H1 (cell line): ENCODE measurements around the gene DYNC1LI1. TPM values are rescaled to one million over a fixed set of nuclear protein-coding genes. Genes with fewer than 3 reads are reported as not detected.
"Not testable (repeated sequence)": the region's sequence is repeated elsewhere in the genome, so short reads cannot be mapped to it uniquely, and the experiment has no call there.

Experiments used
- CTCF ChIA-PET: fragments of 300-600 bp; sonication (Branson Sonifier 250); formaldehyde crosslinking; loops from one replicate; lab custom pipeline; 2021; ENCODE audit not compliant: partially characterized antibody; lab: Charles Lee
- POLR2A ChIA-PET: fragments of 300-600 bp; sonication (Branson Sonifier 250); formaldehyde crosslinking; loops from one replicate; lab custom pipeline; 2021; ENCODE audit warnings: inconsistent platforms; ENCODE audit not compliant: partially characterized antibody; lab: Charles Lee
- DNase-seq, 2 experiments: peaks; one replicate each; pipeline versions ENCODE4 v3.0.0 to v3.0.0-alpha.2; 2010 to 2022; ENCODE audit warnings: low spot score in 2 of 2, low read depth in 1 of 2, mixed read lengths in 1 of 2
- FAIRE-seq: peaks from 2 replicates; lab custom pipeline; 2011; peaks lifted over from hg19 to GRCh38; lab: Jason Lieb, UNC
- H2AFZ ChIP-seq: 2 replicates; pipeline ENCODE4 v1.8.1; 2012; ENCODE audit warnings: low read length, inconsistent platforms
- H2AK5ac ChIP-seq: 2 replicates; pipeline ENCODE4 v1.6.1; 2013; ENCODE audit warnings: low read depth, low read length
- H2BK120ac ChIP-seq: replicated peaks from 2 replicates; pipeline ENCODE3; 2013; ENCODE audit warnings: low read depth, low read length, inconsistent platforms
- H2BK12ac ChIP-seq: 2 replicates; pipeline ENCODE4 v1.6.1; 2013; ENCODE audit warnings: low read depth, low read length
- H2BK15ac ChIP-seq: 2 replicates; pipeline ENCODE4 v1.6.1; 2013; ENCODE audit warnings: low read length
- H2BK20ac ChIP-seq: 2 replicates; pipeline ENCODE4 v1.6.1; 2013; ENCODE audit warnings: low read length
- H2BK5ac ChIP-seq: 2 replicates; pipeline ENCODE4 v1.6.1; 2013; ENCODE audit warnings: low read depth, low read length
- H3K14ac ChIP-seq: 2 replicates; pipeline ENCODE4 v1.6.1; 2013; ENCODE audit warnings: inconsistent platforms; ENCODE audit not compliant: insufficient read length
- H3K18ac ChIP-seq: 2 replicates; pipeline ENCODE4 v1.6.1; 2013; ENCODE audit warnings: low read length; ENCODE audit errors: extremely low read depth
- H3K23ac ChIP-seq: 2 replicates; pipeline ENCODE4 v1.6.1; 2013; ENCODE audit warnings: inconsistent platforms; ENCODE audit not compliant: insufficient read length
- H3K23me2 ChIP-seq: 2 replicates; pipeline ENCODE4 v1.6.1; 2013; ENCODE audit warnings: low read depth, low read length
- H3K27ac ChIP-seq: 2 replicates; pipeline ENCODE4 v1.6.1; 2011; ENCODE audit warnings: low read depth, low read length, inconsistent platforms
- H3K27me3 ChIP-seq, 4 experiments: replicated peaks in 1 of 4; 1 replicate in 1 of 4; 2 replicates in 3 of 4; pipeline versions ENCODE4 v1.6.1 to v1.8.1; 2011 to 2013; ENCODE audit warnings: low read length in 3 of 4, mild to moderate bottlenecking in 3 of 4, inconsistent platforms in 2 of 4, mixed read lengths in 2 of 4, moderate library complexity in 1 of 4; ENCODE audit not compliant: control insufficient read depth in 3 of 4, insufficient read depth in 3 of 4; ENCODE audit errors: extremely low read depth in 1 of 4
- H3K36me3 ChIP-seq, 4 experiments: 2 replicates each; pipeline versions ENCODE4 v1.6.1 to v1.8.1; 2011 to 2013; ENCODE audit warnings: mild to moderate bottlenecking in 4 of 4, low read length in 3 of 4, moderate library complexity in 2 of 4, control low read depth in 1 of 4, inconsistent platforms in 1 of 4; ENCODE audit not compliant: insufficient read depth in 4 of 4, control insufficient read depth in 2 of 4
- H3K4ac ChIP-seq: replicated peaks from 2 replicates; pipeline ENCODE3; 2013; ENCODE audit warnings: low read length, low read depth, mixed read lengths, inconsistent platforms; ENCODE audit not compliant: insufficient read length
- H3K4me1 ChIP-seq, 4 experiments: replicated peaks in 1 of 4; 1 replicate in 1 of 4; 2 replicates in 3 of 4; pipeline versions ENCODE4 v1.6.1 to v1.8.1; 2011 to 2013; ENCODE audit warnings: low read length in 3 of 4, inconsistent platforms in 2 of 4, mixed read lengths in 1 of 4; ENCODE audit not compliant: insufficient read depth in 4 of 4, control insufficient read depth in 3 of 4
- H3K4me2 ChIP-seq, 2 experiments: 2 replicates each; pipeline versions ENCODE4 v1.6.1 to v1.8.1; 2011 to 2013; ENCODE audit warnings: low read depth in 2 of 2, low read length in 2 of 2, control low read depth in 1 of 2, inconsistent platforms in 1 of 2, mild to moderate bottlenecking in 1 of 2; ENCODE audit not compliant: insufficient read depth in 1 of 2
- H3K4me3 ChIP-seq, 4 experiments: fragments of 200-600, 300-600 bp in 1 of 4; sonication (generic), shearing (Covaris generic), sonication (Bioruptor Twin) in 1 of 4; 2 replicates each; pipeline versions ENCODE4 v1.5.1 to v1.8.1; 2011 to 2016; ENCODE audit warnings: low read length in 4 of 4, low read depth in 3 of 4, control low read depth in 2 of 4, inconsistent platforms in 2 of 4, mild to moderate bottlenecking in 2 of 4, mixed read lengths in 1 of 4, moderate library complexity in 1 of 4; ENCODE audit not compliant: insufficient read depth in 2 of 4; ENCODE audit errors: extremely low read depth in 1 of 4
- H3K56ac ChIP-seq: replicated peaks from 2 replicates; pipeline ENCODE3; 2013; ENCODE audit warnings: low read depth, mild to moderate bottlenecking, mixed read lengths, low read length, inconsistent platforms; ENCODE audit not compliant: insufficient read length
- H3K79me1 ChIP-seq: 2 replicates; pipeline ENCODE4 v1.6.1; 2013; ENCODE audit warnings: low read depth, low read length, control low read depth
- H3K79me2 ChIP-seq, 2 experiments: 2 replicates each; pipeline versions ENCODE4 v1.6.1 to v1.8.1; 2012 to 2013; ENCODE audit warnings: low read length in 2 of 2, mild to moderate bottlenecking in 2 of 2, inconsistent platforms in 1 of 2; ENCODE audit not compliant: insufficient read depth in 2 of 2, control insufficient read depth in 1 of 2
- H3K9ac ChIP-seq, 4 experiments: replicated peaks in 1 of 4; 1 replicate in 1 of 4; 2 replicates in 3 of 4; pipeline versions ENCODE4 v1.6.1 to v1.8.1; 2011 to 2013; ENCODE audit warnings: low read depth in 3 of 4, low read length in 3 of 4, control low read depth in 2 of 4, mild to moderate bottlenecking in 2 of 4, moderate library complexity in 2 of 4, inconsistent platforms in 1 of 4; ENCODE audit errors: extremely low read depth in 1 of 4
- H3K9me3 ChIP-seq, 2 experiments: 2 replicates each; pipeline versions ENCODE4 v1.6.1 to v1.8.1; 2012 to 2013; ENCODE audit warnings: mild to moderate bottlenecking in 2 of 2, moderate library complexity in 2 of 2, control low read depth in 1 of 2, inconsistent platforms in 1 of 2, low read depth in 1 of 2, low read length in 1 of 2, mixed read lengths in 1 of 2; ENCODE audit not compliant: insufficient read depth in 2 of 2
- H4K20me1 ChIP-seq, 2 experiments: replicated peaks in 1 of 2; 2 replicates each; pipeline versions ENCODE3 to v1.8.1; 2011 to 2013; ENCODE audit warnings: inconsistent platforms in 2 of 2, low read length in 2 of 2, mild to moderate bottlenecking in 1 of 2; ENCODE audit not compliant: insufficient read depth in 2 of 2, control insufficient read depth in 1 of 2
- H4K5ac ChIP-seq: 2 replicates; pipeline ENCODE4 v1.6.1; 2013; ENCODE audit warnings: low read length, low read depth, mixed read lengths, inconsistent platforms; ENCODE audit not compliant: insufficient read length
- H4K8ac ChIP-seq: 2 replicates; pipeline ENCODE4 v1.8.0; 2013; ENCODE audit warnings: mild to moderate bottlenecking, moderate library complexity, low read length, inconsistent platforms; ENCODE audit not compliant: insufficient read depth; ENCODE audit errors: extremely low read depth
- H4K91ac ChIP-seq: replicated peaks from 2 replicates; pipeline ENCODE3; 2013; ENCODE audit warnings: low read length, mixed read lengths, inconsistent platforms; ENCODE audit not compliant: insufficient read length
- HDAC2 ChIP-seq, 2 experiments: fragments of 300-600 bp in 1 of 2; sonication (generic) in 1 of 2; IDR thresholded peaks; 2 replicates each; pipeline ENCODE4 v1.6.1; 2011 to 2012; ENCODE audit warnings: low read depth in 2 of 2, low read length in 2 of 2, mild to moderate bottlenecking in 2 of 2, moderate library complexity in 2 of 2, borderline replicate concordance in 1 of 2, inconsistent platforms in 1 of 2
- NRF1 ChIP-seq: IDR thresholded peaks from 2 replicates; pipeline ENCODE4 v1.6.1; 2011; ENCODE audit warnings: mild to moderate bottlenecking, low read depth, low read length, improper control_type of control experiment
- RXRA ChIP-seq: IDR thresholded peaks from 2 replicates; pipeline ENCODE4 v1.6.1; 2011; ENCODE audit warnings: low read depth, mild to moderate bottlenecking, low read length, moderate library complexity; ENCODE audit not compliant: insufficient read depth
- TBP ChIP-seq: IDR thresholded peaks from 2 replicates; pipeline ENCODE4 v1.6.1; 2011; ENCODE audit warnings: low read depth, low read length, improper control_type of control experiment
- WGBS, 2 experiments: shearing (Covaris generic) in 1 of 2; methylation state at CpG; one replicate each; pipeline versions ENCODE4 v1.1.6 to v1.1.7; 2013 to 2015; ENCODE audit warnings: low lambda C conversion rate in 2 of 2, mixed read lengths in 2 of 2, inconsistent platforms in 1 of 2, low coverage in 1 of 2, missing lambda C conversion rate in 1 of 2; ENCODE audit not compliant: insufficient replicate concordance in 2 of 2, insufficient coverage in 1 of 2, insufficient read length in 1 of 2; ENCODE audit errors: extremely low coverage in 1 of 2, missing lambda C conversion rate in 1 of 2; 5-methylcytosine and 5-hydroxymethylcytosine counted together
- polyA plus RNA-seq, 7 experiments: library from polyadenylated mRNA; depleted of rRNA in 3 of 7; stranded (reverse) in 5 of 7; unstranded in 2 of 7; fragments of >200 nt in 5 of 7; fragments of 200-250 nt in 2 of 7; gene quantifications; 1 replicate in 5 of 7; 2 replicates in 1 of 7; 4 replicates in 1 of 7; pipeline versions ENCODE4 v1.2.1 to v1.2.3, GENCODE V29; 2011 to 2013; ENCODE audit warnings: missing spikeins in 2 of 7, mixed read lengths in 2 of 7
- total RNA-seq: library from RNA; stranded (reverse); fragmentation: NEBNext Ultra II Directional; extraction: Animal tissue kit (Norgen Biotek cat#: 25700); gene quantifications from 2 replicates; pipeline ENCODE4 v1.2.1, GENCODE V29; 2021
- TF ChIP-seq, protein P1 (sequence below): IDR thresholded peaks from 2 replicates; pipeline ENCODE4 v1.6.1; 2012; ENCODE audit warnings: inconsistent platforms
- TF ChIP-seq, protein P2 (sequence below): IDR thresholded peaks from 2 replicates; pipeline ENCODE4 v1.6.1; 2011; ENCODE audit warnings: low read length, improper control_type of control experiment

DYNC1LI1 gene
- total and polyA plus RNA-seq, 2 of the 8 experiments (the other 6 are each of a cell fraction or from before 2014, with no cell fraction given): 13.6 to 45.1 TPM

DNA sequence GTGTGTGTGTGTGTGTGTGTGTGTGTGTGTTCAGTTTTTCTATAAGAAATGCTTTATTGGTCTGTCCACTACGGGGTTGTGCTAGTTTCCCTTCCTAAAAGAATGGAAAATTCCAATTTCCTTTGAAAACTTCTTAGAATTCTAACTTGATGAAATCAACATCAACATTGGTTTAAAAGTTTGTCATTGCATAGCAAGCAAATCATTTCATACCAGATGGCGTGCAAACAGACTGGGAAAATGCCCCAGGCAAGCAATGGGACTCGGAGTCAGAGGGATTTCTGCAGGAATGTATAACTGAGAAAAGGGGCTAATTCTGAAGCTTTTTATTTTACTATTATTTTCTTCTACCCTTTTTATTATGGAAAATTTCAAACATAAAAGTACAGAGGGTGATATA is 13.1 kb upstream of the DYNC1LI1 start (continued):
- TF ChIP-seq NRF1 (no peak), HDAC2 (IDR thresholded peaks at IDR 0.05; ENCODE audit: borderline replicate concordance in 1 of 2, low read depth in 2 of 2, low read length in 2 of 2) (no peak), RXRA (no peak), TBP (no peak)
- TF ChIP-seq, protein P1, sequence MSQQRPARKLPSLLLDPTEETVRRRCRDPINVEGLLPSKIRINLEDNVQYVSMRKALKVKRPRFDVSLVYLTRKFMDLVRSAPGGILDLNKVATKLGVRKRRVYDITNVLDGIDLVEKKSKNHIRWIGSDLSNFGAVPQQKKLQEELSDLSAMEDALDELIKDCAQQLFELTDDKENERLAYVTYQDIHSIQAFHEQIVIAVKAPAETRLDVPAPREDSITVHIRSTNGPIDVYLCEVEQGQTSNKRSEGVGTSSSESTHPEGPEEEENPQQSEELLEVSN: no peak
- TF ChIP-seq, protein P2, sequence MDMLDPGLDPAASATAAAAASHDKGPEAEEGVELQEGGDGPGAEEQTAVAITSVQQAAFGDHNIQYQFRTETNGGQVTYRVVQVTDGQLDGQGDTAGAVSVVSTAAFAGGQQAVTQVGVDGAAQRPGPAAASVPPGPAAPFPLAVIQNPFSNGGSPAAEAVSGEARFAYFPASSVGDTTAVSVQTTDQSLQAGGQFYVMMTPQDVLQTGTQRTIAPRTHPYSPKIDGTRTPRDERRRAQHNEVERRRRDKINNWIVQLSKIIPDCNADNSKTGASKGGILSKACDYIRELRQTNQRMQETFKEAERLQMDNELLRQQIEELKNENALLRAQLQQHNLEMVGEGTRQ: no peak

GRCh38 chr3:32578669-32579068 is 8.0 kb upstream of the DYNC1LI1 start:
- not testable (repeated sequence) for H2AK5ac ChIP-seq, H3K9ac ChIP-seq, H3K56ac ChIP-seq, H3K4ac ChIP-seq, H2BK20ac ChIP-seq, DNase-seq, H2AFZ ChIP-seq, H3K18ac ChIP-seq, H2BK12ac ChIP-seq, FAIRE-seq, H4K8ac ChIP-seq, H2BK5ac ChIP-seq, H3K23ac ChIP-seq, H2BK120ac ChIP-seq, H4K5ac ChIP-seq, H3K9me3 ChIP-seq, H3K14ac ChIP-seq, H3K27me3 ChIP-seq, H3K4me1 ChIP-seq, H2BK15ac ChIP-seq, H3K27ac ChIP-seq, H3K23me2 ChIP-seq, H3K79me2 ChIP-seq, H3K4me3 ChIP-seq, H4K91ac ChIP-seq, H3K79me1 ChIP-seq, H3K36me3 ChIP-seq, H4K20me1 ChIP-seq, H3K4me2 ChIP-seq
- 96% methylated on average over 21 of the region's 31 CpGs; no CpG with 5 or more reads in 1 of the 2 experiments for WGBS, 2 experiments
- POLR2A ChIA-PET: interaction anchor here (1.5 to 2.8 kb wide), 2 partner anchors 9 to 11 kb away, joined by 3 to 14 read pairs; no protein-coding TSS in a partner anchor
- CTCF ChIA-PET: interaction anchor here (0.8 to 3.3 kb wide), 3 partner anchors 11 to 26 kb away, joined by 3 to 13 read pairs (median 4); no protein-coding TSS in a partner anchor
